Upper lobe of left lung (tissue), 6 donors: ENCODE results near the gene SERHL2. TPM values are rescaled to one million over a fixed set of nuclear protein-coding genes. Genes with fewer than 3 reads are reported as not detected.
A peak's percentile ranks its signal among the peaks of the same experiment; 100 is the strongest.
"Not testable (repeated sequence)": the region's sequence is repeated elsewhere in the genome, so short reads cannot be mapped to it uniquely, and the experiment has no call there.

Source experiments
- ATAC-seq, 2 donors: fragments of 200-7000 bp; cut with Tn5 transposase; one replicate each; pipeline ENCODE4 v1.9.1; 2022; ENCODE audit warnings: mild to moderate bottlenecking in 2 of 2, moderate library complexity in 2 of 2; ENCODE audit not compliant: low FRiP score in 2 of 2
- DNase-seq, 2 donors: peaks; one replicate each; pipeline ENCODE4 v3.0.0-alpha.2; 2019 to 2020
- H3K27ac ChIP-seq, 4 donors: fragments of 200-600 bp; sonication (generic); one replicate each; pipeline ENCODE4 v1.5.1; 2016 to 2019
- H3K27me3 ChIP-seq, 4 donors: fragments of 200-600 bp; sonication (generic); one replicate each; pipeline ENCODE4 v1.5.1; 2017 to 2019
- H3K36me3 ChIP-seq, 4 donors: fragments of 200-600 bp; sonication (generic); one replicate each; pipeline ENCODE4 v1.5.1; 2016 to 2019
- H3K4me1 ChIP-seq, 4 donors: fragments of 200-600 bp; sonication (generic); one replicate each; pipeline ENCODE4 v1.5.1; 2018 to 2019
- H3K4me3 ChIP-seq, 4 donors: fragments of 200-600 bp; sonication (generic); one replicate each; pipeline ENCODE4 v1.5.1; 2017 to 2019; ENCODE audit warnings: mild to moderate bottlenecking in 2 of 4, moderate library complexity in 1 of 4
- H3K9me3 ChIP-seq, 4 donors: fragments of 200-600 bp; sonication (generic); one replicate each; pipeline ENCODE4 v1.5.1; 2018 to 2019
- CTCF ChIP-seq, 6 experiments: fragments of 450-650 bp in 4 of 6; fragments of 200-600 bp in 2 of 6; sonication (generic) in 2 of 6; IDR thresholded peaks; one replicate each; pipeline ENCODE4 v1.5.1; 2016 to 2019; ENCODE audit warnings: antibody characterized with exemption in 6 of 6
- EP300 ChIP-seq, 4 donors: sonication (generic); formaldehyde crosslinking; IDR thresholded peaks; one replicate each; pipeline ENCODE4 v1.5.1; 2017; ENCODE audit warnings: antibody characterized with exemption in 4 of 4, control low read depth in 2 of 4
- POLR2A ChIP-seq, 4 donors: fragments of 450-650 bp; IDR thresholded peaks; one replicate each; pipeline ENCODE4 v1.5.1; 2016 to 2017; ENCODE audit warnings: antibody characterized with exemption in 4 of 4, mild to moderate bottlenecking in 2 of 4
- POLR2AphosphoS5 ChIP-seq, 2 donors: sonication (generic); formaldehyde crosslinking; IDR thresholded peaks; one replicate each; pipeline ENCODE4 v1.5.1; 2017; ENCODE audit warnings: antibody characterized with exemption in 2 of 2
- WGBS, 2 donors: methylation state at CpG; one replicate each; pipeline ENCODE4 v1.1.5; 2017 to 2018; 5-methylcytosine and 5-hydroxymethylcytosine counted together
- total RNA-seq, 6 donors: library from RNA; depleted of rRNA in 4 of 6; stranded (reverse); fragments of >200 nt in 4 of 6; gene quantifications; one replicate each; pipeline versions ENCODE4 v1.1.0 to v1.2.1, GENCODE V29; 2016 to 2021
- donor health status: DM: no; HTN: no; CAD: no; lungs with moderate emphysema.
- donor health status: DM: no; HTN: yes; CAD: no; lungs with severe emphysema.

Gene SERHL2
- total RNA-seq: 1 to 10 TPM in 5 of 6 donors, not detected in 1; 1.1 to 4.9 (median 2.2) TPM

GRCh38 chr22:42553475-42554361 lies at the start of gene SERHL2:
Gene SERHL2 (plus strand): TSS chr22:42553956. CDS start chr22:42554021, 65 bp downstream.
- no peaks in the 10 kb centered on the region for H3K36me3 ChIP-seq
- TF ChIP-seq CTCF (IDR thresholded peaks at IDR 0.05) (no peak), POLR2A (IDR thresholded peaks at IDR 0.05) (peak in 1 of 4 donors; percentile 55), EP300 (IDR thresholded peaks at IDR 0.05) (no peak), POLR2AphosphoS5 (IDR thresholded peaks at IDR 0.05) (peak; percentile 43 to 72)
- peaks cover 0 to 2% (median 0%) of the 10 kb centered on the region in 4 donors for H3K27me3 ChIP-seq
- ATAC-seq (peak; percentile 92 to 98), DNase-seq (peak; percentile 94 to 96)
- peak within 1 kb of the TSS in 3 of 4 donors; percentile 58 to 70 (median 69) for H3K27ac ChIP-seq
- H3K4me1 ChIP-seq: peaks cover 8 to 16% (median 12%) of the 10 kb centered on the region in 4 donors
- WGBS, 2 donors: 0 to 1% methylated on average over 2 to 14 of the region's 75 CpGs
- H3K9me3 ChIP-seq: no peaks in the 10 kb centered on the region
- H3K4me3 ChIP-seq: peak within 1 kb of the TSS; percentile 42 to 59 (median 50)

GRCh38 chr22:42508327-42508974 lies 45.3 kb upstream of the SERHL2 start:
- H3K4me3 ChIP-seq, H3K27ac ChIP-seq, ATAC-seq, H3K4me1 ChIP-seq, H3K9me3 ChIP-seq, DNase-seq, H3K27me3 ChIP-seq: not testable (repeated sequence)
- peaks cover 5 to 19% (median 13%) of the 10 kb centered on the region in 4 donors for H3K36me3 ChIP-seq
- WGBS, 2 donors: 52 to 73% methylated on average over 7 to 11 of the region's 11 CpGs

GRCh38 chr22:42508975-42509364 lies 44.8 kb upstream of the SERHL2 start:
- not testable (repeated sequence) for H3K27me3 ChIP-seq, H3K4me3 ChIP-seq, DNase-seq, H3K4me1 ChIP-seq, ATAC-seq, H3K27ac ChIP-seq, H3K9me3 ChIP-seq
- H3K36me3 ChIP-seq: peaks cover 7 to 23% (median 15%) of the 10 kb centered on the region in 4 donors
- WGBS, 2 donors: 58 to 72% methylated on average over 6 to 10 of the region's 10 CpGs

GRCh38 chr22:42509548-42509947 lies 44.2 kb upstream of the SERHL2 start:
- peaks cover 0 to 4% (median 0%) of the 10 kb centered on the region in 4 donors for H3K4me1 ChIP-seq
- no peak overlapping the region for H3K27ac ChIP-seq
- no peaks in the 10 kb centered on the region for H3K27me3 ChIP-seq
- no peak overlapping the region for H3K4me3 ChIP-seq
- peaks cover 12 to 29% (median 20%) of the 10 kb centered on the region in 4 donors for H3K36me3 ChIP-seq
- TF ChIP-seq POLR2AphosphoS5 (IDR thresholded peaks at IDR 0.05) (no peak), POLR2A (IDR thresholded peaks at IDR 0.05) (no peak), EP300 (IDR thresholded peaks at IDR 0.05) (no peak), CTCF (IDR thresholded peaks at IDR 0.05) (no peak)
- no peaks in the 10 kb centered on the region for H3K9me3 ChIP-seq
- ATAC-seq (no peak), DNase-seq (no peak)
- WGBS, 2 donors: 79 to 83% methylated on average over 14 of the region's 15 CpGs

DNA sequence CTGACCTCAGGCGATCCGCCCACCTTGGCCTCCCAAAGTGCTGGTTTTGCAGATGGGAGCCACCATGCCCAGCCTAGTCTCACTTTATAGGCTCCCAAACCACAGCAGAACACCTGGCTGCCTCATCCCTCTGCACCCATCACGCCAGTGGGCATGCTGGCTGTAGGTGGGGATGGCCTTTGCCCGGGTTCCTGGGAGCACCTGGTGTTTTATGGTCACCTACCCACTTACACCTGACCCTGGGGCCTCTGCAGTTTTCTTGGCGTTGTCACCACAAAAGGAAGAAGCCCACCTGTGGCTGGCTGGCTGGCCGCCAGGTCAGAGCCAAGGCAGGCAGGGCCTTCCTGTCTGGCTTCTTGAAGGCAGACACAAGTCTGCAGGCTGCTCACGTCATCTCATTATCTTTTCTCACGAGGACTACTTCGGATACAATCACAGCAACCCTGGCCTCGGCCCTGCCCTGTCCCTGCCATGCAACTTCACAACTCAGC lies 42.3 kb upstream of the SERHL2 start:
- WGBS, 2 donors: 78 to 86% methylated on average over 10 of the region's 10 CpGs
- no peak overlapping the region for H3K4me3 ChIP-seq
- H3K36me3 ChIP-seq: peaks cover 18 to 42% (median 31%) of the 10 kb centered on the region in 4 donors
- peak in 1 of 2 donors; percentile 58 for DNase-seq
- no peaks in the 10 kb centered on the region for H3K9me3 ChIP-seq
- H3K27me3 ChIP-seq: no peaks in the 10 kb centered on the region
- H3K27ac ChIP-seq: no peak overlapping the region
- peaks cover 0 to 4% (median 0%) of the 10 kb centered on the region in 4 donors for H3K4me1 ChIP-seq
- ATAC-seq: no peak
- TF ChIP-seq POLR2AphosphoS5 (IDR thresholded peaks at IDR 0.05) (no peak), POLR2A (IDR thresholded peaks at IDR 0.05) (no peak), CTCF (IDR thresholded peaks at IDR 0.05) (no peak), EP300 (IDR thresholded peaks at IDR 0.05) (no peak)

- H3K4me1 ChIP-seq, H3K27me3 ChIP-seq, H3K9me3 ChIP-seq, ATAC-seq, H3K4me3 ChIP-seq, DNase-seq: not testable (repeated sequence)
- H3K27ac ChIP-seq: peak overlapping the region in 2 of 4 donors; percentile 36 to 49
- WGBS, 2 donors: 69 to 86% methylated on average over 9 to 14 of the region's 22 CpGs
- peaks cover 18 to 48% (median 35%) of the 10 kb centered on the region in 4 donors for H3K36me3 ChIP-seq
Measured at GRCh38 chr22:42512273-42512990, 41.3 kb upstream of the SERHL2 start.

GRCh38 chr22:42514331-42514730 lies 39.4 kb upstream of the SERHL2 start:
- not testable (repeated sequence) for H3K4me3 ChIP-seq, H3K9me3 ChIP-seq, ATAC-seq, H3K27ac ChIP-seq, DNase-seq, H3K27me3 ChIP-seq, H3K4me1 ChIP-seq
- H3K36me3 ChIP-seq: peaks cover 22 to 51% (median 35%) of the 10 kb centered on the region in 4 donors
- WGBS, 2 donors: 97% methylated on average over 6 to 14 of the region's 17 CpGs

DNA sequence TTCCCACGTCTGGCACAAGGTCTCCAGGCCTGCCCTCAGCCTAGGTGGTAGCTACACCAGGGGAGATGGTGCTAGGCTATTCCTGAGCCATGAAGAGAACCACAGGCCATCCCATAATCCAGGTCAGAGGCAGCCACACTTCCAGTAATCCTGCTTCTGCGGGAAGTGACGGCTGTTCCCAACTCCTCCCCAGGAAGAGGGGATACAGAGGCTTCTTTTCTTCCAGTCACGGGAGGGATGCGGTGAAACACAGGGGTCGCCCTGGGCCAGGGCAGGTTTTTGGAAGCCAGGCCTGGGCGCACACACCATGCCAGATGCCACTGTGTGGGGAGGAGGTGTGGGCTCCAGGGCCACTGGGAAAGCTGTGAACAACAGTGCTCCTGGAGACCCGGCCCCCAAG lies 38.5 kb upstream of the SERHL2 start:
- not testable (repeated sequence) for H3K27ac ChIP-seq, H3K4me3 ChIP-seq, H3K27me3 ChIP-seq, ATAC-seq, DNase-seq, H3K9me3 ChIP-seq
- peaks cover 8 to 12% (median 11%) of the 10 kb centered on the region in 4 donors for H3K4me1 ChIP-seq
- 94% methylated on average over 7 of the region's 8 CpGs; no CpG with 5 or more reads in 1 of the 2 donors for WGBS, 2 donors
- peaks cover 22 to 51% (median 35%) of the 10 kb centered on the region in 4 donors for H3K36me3 ChIP-seq
